Hematopoietic multipotent progenitor cell treated with erythropoietin and hydrocortisone succinate and interleukin-3 and kit ligand, for 4 days (in vitro differentiated cells): Measurements from ENCODE around the gene KCNJ14.

Experiments used
- DNase-seq: peaks from one replicate; pipeline ENCODE4 v3.0.0-alpha.2; 2015

KCNJ14 gene

GRCh38 chr19:48455171-48455907 lies at the start of gene KCNJ14:
KCNJ14 (plus strand) TSS chr19:48455574; CDS start chr19:48461725, 6,151 bp downstream.
- peak; percentile 31 for DNase-seq

- DNase-seq = no peak
Measured at GRCh38 chr19:48405850-48406249, 49.5 kb upstream of the KCNJ14 start.

GRCh38 chr19:48413879-48414587 lies 41.3 kb upstream of the KCNJ14 start:
- no peak for DNase-seq

- peak; percentile 98 for DNase-seq
Measured at GRCh38 chr19:48415395-48415794, 40.0 kb upstream of the KCNJ14 start.

- DNase-seq = no peak
Measured at GRCh38 chr19:48415806-48416221, 39.6 kb upstream of the KCNJ14 start.

- DNase-seq = no peak
Measured at GRCh38 chr19:48417421-48417820, 38.0 kb upstream of the KCNJ14 start.

- peak; percentile 76 for DNase-seq
Measured at GRCh38 chr19:48418317-48419064, 36.9 kb upstream of the KCNJ14 start.

- DNase-seq = peak; percentile 93
Measured at GRCh38 chr19:48419158-48419920, 36.0 kb upstream of the KCNJ14 start.

- no peak for DNase-seq
Measured at GRCh38 chr19:48421548-48421947, 33.8 kb upstream of the KCNJ14 start.

GRCh38 chr19:48424694-48425219 lies 30.6 kb upstream of the KCNJ14 start:
- DNase-seq = peak; percentile 74

- no peak for DNase-seq
Measured at GRCh38 chr19:48428670-48429069, 26.7 kb upstream of the KCNJ14 start.

- DNase-seq = peak; percentile 68
Measured at GRCh38 chr19:48433337-48433736, 22.0 kb upstream of the KCNJ14 start.

- DNase-seq = no peak
Measured at GRCh38 chr19:48436586-48436985, 18.8 kb upstream of the KCNJ14 start.

GRCh38 chr19:48441360-48442050 lies 13.9 kb upstream of the KCNJ14 start:
- no peak for DNase-seq

GRCh38 chr19:48442116-48443035 lies 13.0 kb upstream of the KCNJ14 start:
- DNase-seq = no peak

GRCh38 chr19:48443256-48443655 lies 12.1 kb upstream of the KCNJ14 start:
- peak; percentile 53 for DNase-seq

- DNase-seq = no peak
Measured at GRCh38 chr19:48443731-48444128, 11.6 kb upstream of the KCNJ14 start.

GRCh38 chr19:48444129-48444935 lies 11.0 kb upstream of the KCNJ14 start:
- DNase-seq = no peak

GRCh38 chr19:48444936-48445200 lies 10.5 kb upstream of the KCNJ14 start:
- no peak for DNase-seq

GRCh38 chr19:48445256-48445605 lies 10.1 kb upstream of the KCNJ14 start:
- DNase-seq = peak; percentile 97
